Glutamatergic neuron (in vitro differentiated cells): Measurements from ENCODE around the gene VPS13D. TPM values are rescaled to one million over a fixed set of nuclear protein-coding genes. Genes with fewer than 3 reads are reported as not detected.

Experiments used
- DNase-seq: peaks from one replicate; pipeline ENCODE4 v3.0.0; 2022
- H3K27ac Mint-ChIP-seq: one replicate; pipeline ENCODE4 v1.8.0; 2020; ENCODE audit warnings: mild to moderate bottlenecking, mixed read lengths, inconsistent platforms; ENCODE audit not compliant: unreplicated experiment
- H3K27me3 Mint-ChIP-seq: one replicate; pipeline ENCODE4 v1.8.0; 2020; ENCODE audit warnings: mild to moderate bottlenecking, moderate library complexity, mixed read lengths, inconsistent platforms; ENCODE audit not compliant: unreplicated experiment
- H3K36me3 Mint-ChIP-seq: one replicate; pipeline ENCODE4 v1.8.0; 2020; ENCODE audit warnings: mild to moderate bottlenecking, mixed read lengths, inconsistent platforms; ENCODE audit not compliant: unreplicated experiment
- H3K4me1 Mint-ChIP-seq: one replicate; pipeline ENCODE4 v1.8.0; 2020; ENCODE audit warnings: mild to moderate bottlenecking, low read depth, mixed read lengths, inconsistent platforms; ENCODE audit not compliant: unreplicated experiment
- H3K4me3 Mint-ChIP-seq: one replicate; pipeline ENCODE4 v1.8.0; 2020; ENCODE audit warnings: mild to moderate bottlenecking, mixed read lengths, inconsistent platforms; ENCODE audit not compliant: unreplicated experiment
- H3K9me3 Mint-ChIP-seq: one replicate; pipeline ENCODE4 v1.8.0; 2020; ENCODE audit warnings: mild to moderate bottlenecking, moderate library complexity, mixed read lengths, inconsistent platforms; ENCODE audit not compliant: unreplicated experiment
- total RNA-seq: library from RNA; stranded (reverse); fragmentation: NEBNext Ultra II Directional; extraction: Animal tissue kit (Norgen Biotek cat#: 25700); gene quantifications from one replicate; pipeline ENCODE4 v1.2.1, GENCODE V29; 2021; ENCODE audit not compliant: unreplicated experiment
- TF ChIP-seq, protein P1 (sequence below): fragments of 200-600 bp; sonication (generic); IDR thresholded peaks from one replicate; pipeline ENCODE4 v1.5.0; 2021; ENCODE audit not compliant: partially characterized antibody, unreplicated experiment

Gene VPS13D
- total RNA-seq, 1 donor from 2014 or later, result 32.8 TPM

- no peak for DNase-seq
- Mint-ChIP-seq H3K27ac (no peak overlapping the region), H3K4me3 (no peak overlapping the region), H3K36me3 (no peaks in the 10 kb centered on the region), H3K4me1 (peaks cover under 1% of the 10 kb centered on the region), H3K9me3 (no peaks in the 10 kb centered on the region), H3K27me3 (no peaks in the 10 kb centered on the region)
- TF ChIP-seq, protein P1, sequence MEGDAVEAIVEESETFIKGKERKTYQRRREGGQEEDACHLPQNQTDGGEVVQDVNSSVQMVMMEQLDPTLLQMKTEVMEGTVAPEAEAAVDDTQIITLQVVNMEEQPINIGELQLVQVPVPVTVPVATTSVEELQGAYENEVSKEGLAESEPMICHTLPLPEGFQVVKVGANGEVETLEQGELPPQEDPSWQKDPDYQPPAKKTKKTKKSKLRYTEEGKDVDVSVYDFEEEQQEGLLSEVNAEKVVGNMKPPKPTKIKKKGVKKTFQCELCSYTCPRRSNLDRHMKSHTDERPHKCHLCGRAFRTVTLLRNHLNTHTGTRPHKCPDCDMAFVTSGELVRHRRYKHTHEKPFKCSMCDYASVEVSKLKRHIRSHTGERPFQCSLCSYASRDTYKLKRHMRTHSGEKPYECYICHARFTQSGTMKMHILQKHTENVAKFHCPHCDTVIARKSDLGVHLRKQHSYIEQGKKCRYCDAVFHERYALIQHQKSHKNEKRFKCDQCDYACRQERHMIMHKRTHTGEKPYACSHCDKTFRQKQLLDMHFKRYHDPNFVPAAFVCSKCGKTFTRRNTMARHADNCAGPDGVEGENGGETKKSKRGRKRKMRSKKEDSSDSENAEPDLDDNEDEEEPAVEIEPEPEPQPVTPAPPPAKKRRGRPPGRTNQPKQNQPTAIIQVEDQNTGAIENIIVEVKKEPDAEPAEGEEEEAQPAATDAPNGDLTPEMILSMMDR, result no peak
Measured at GRCh38 chr1:12446593-12446992, 216.8 kb downstream of the VPS13D start.

DNA sequence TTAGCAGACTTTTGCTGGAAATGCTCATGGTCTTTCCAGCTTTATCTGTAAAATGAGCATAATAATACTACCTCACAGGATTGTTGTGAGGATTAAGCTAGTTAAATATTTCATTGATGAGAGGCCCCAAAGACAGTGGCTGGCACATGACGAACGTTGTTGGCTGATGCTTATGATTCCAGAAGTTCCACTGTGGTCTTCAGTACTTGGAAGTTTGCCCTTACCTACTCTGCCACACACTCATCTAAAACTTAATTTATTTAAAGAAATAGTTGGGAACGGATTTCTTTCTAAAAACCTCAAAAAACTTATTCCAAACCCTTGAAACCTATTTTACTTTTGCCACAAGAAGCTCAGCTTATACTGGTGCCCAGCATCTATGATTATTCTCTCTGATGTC is 217.5 kb downstream of the VPS13D start:
- Mint-ChIP-seq H3K4me3 (no peak overlapping the region), H3K9me3 (no peaks in the 10 kb centered on the region), H3K36me3 (no peaks in the 10 kb centered on the region), H3K27me3 (no peaks in the 10 kb centered on the region), H3K27ac (no peak overlapping the region), H3K4me1 (no peaks in the 10 kb centered on the region)
- TF ChIP-seq, protein P1, result no peak
- DNase-seq, result no peak

- Mint-ChIP-seq H3K4me3 (no peak overlapping the region), H3K27me3 (no peaks in the 10 kb centered on the region), H3K9me3 (no peaks in the 10 kb centered on the region), H3K27ac (no peak overlapping the region), H3K4me1 (no peaks in the 10 kb centered on the region), H3K36me3 (no peaks in the 10 kb centered on the region)
- TF ChIP-seq, protein P1, result no peak
- no peak for DNase-seq
Measured at GRCh38 chr1:12447849-12448312, 218.1 kb downstream of the VPS13D start.

- H3K27ac Mint-ChIP-seq, result no peak overlapping the region
- no peaks in the 10 kb centered on the region for H3K36me3 Mint-ChIP-seq
- no peaks in the 10 kb centered on the region for H3K9me3 Mint-ChIP-seq
- H3K27me3 Mint-ChIP-seq, result no peaks in the 10 kb centered on the region
- no peak for DNase-seq
- no peaks in the 10 kb centered on the region for H3K4me1 Mint-ChIP-seq
- no peak overlapping the region for H3K4me3 Mint-ChIP-seq
- TF ChIP-seq, protein P1, result no peak
Measured at GRCh38 chr1:12448746-12449177, 218.9 kb downstream of the VPS13D start.

- Mint-ChIP-seq H3K4me3 (no peak overlapping the region), H3K36me3 (no peaks in the 10 kb centered on the region), H3K4me1 (no peaks in the 10 kb centered on the region), H3K9me3 (no peaks in the 10 kb centered on the region), H3K27me3 (no peaks in the 10 kb centered on the region), H3K27ac (no peak overlapping the region)
- TF ChIP-seq, protein P1, result no peak
- DNase-seq, result no peak
Measured at GRCh38 chr1:12450090-12450755, 220.4 kb downstream of the VPS13D start.
